Activated T-helper 1 cell treated with anti-CD3 and anti-CD28 coated beads, Interleukin-12 subunit alpha, Interleukin-12 subunit beta, Interleukin-2, Interleukin-4 antibody, amounts not matched to agents 30 ng/mL and 10 ng/mL and 1 ng/mL, durations not matched to agents 14 hours and 24 hours and 36 hours (primary cell): ENCODE results near the gene PIGZ. TPM values are rescaled to one million over a fixed set of nuclear protein-coding genes. Genes with fewer than 3 reads are reported as not detected.
"Not testable (repeated sequence)": the region's sequence is repeated elsewhere in the genome, so short reads cannot be mapped to it uniquely, and the experiment has no call there.

Experiments used
- DNase-seq: peaks from one replicate; pipeline ENCODE4 v3.0.0; 2021; ENCODE audit warnings: low spot score
- H3K27ac Mint-ChIP-seq: one replicate; pipeline ENCODE4 v1.8.0; 2021; ENCODE audit warnings: mild to moderate bottlenecking, mixed read lengths
- H3K27me3 Mint-ChIP-seq: one replicate; pipeline ENCODE4 v1.8.0; 2022; ENCODE audit warnings: mild to moderate bottlenecking, moderate library complexity, mixed read lengths; ENCODE audit not compliant: insufficient read depth
- H3K36me3 Mint-ChIP-seq: one replicate; pipeline ENCODE4 v1.8.0; 2021; ENCODE audit warnings: low read depth, mixed read lengths
- H3K4me1 Mint-ChIP-seq: one replicate; pipeline ENCODE4 v1.8.0; 2021; ENCODE audit warnings: low read depth, mixed read lengths
- H3K4me3 Mint-ChIP-seq: one replicate; pipeline ENCODE4 v1.8.0; 2021; ENCODE audit warnings: mild to moderate bottlenecking, moderate library complexity, mixed read lengths
- H3K9me3 Mint-ChIP-seq: one replicate; pipeline ENCODE4 v1.8.0; 2021; ENCODE audit warnings: mixed read lengths
- intact Hi-C: fragments of 100-400 bp; cut with micrococcal nuclease; formaldehyde crosslinking; loops from one replicate; pipeline ENCODE4 v1.15.1; 2024
- total RNA-seq: library from RNA; stranded (reverse); gene quantifications from 2 replicates; pipeline ENCODE4 v1.2.3, GENCODE V29; 2022

The PIGZ gene
- total RNA-seq, 1 donor from 2014 or later: 1.2 TPM

DNA sequence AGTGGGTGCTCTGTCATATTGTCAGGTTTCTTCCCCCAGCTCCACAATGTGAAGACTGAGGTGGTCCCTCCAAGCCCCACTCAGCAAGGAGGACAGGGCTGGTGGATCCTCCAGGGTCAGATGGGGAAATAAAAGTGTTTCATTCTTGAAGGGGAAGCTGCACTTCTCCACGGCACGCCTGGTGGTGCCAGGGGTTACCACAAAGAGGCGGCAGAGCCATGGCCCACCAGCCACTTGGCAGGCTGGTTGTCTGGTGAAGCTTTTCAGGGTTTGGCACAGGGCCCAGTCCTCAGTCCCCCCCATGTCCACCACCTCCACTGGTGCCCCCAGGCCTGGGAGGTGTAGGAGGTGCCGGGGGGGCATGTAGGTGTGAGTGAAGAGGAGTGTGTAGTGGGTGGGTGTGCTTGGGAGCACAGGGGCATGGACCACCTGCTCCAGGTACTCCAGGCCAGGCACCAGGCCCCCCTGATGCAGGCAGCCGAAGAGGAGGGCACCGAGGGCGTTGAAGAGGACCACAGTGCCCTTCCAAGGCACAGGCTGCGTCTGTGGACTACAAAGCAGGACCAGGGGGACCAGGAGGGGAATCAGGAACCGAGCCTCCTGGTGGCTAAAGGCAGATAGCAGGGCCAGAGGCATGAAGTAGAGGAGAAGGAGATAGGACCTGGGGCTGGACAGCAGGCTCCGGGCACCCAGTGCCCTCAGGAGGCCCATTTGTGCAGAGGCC lies 21.3 kb downstream of the PIGZ start:
- Mint-ChIP-seq H3K27me3 (peaks cover 2% of the 10 kb centered on the region), H3K4me3 (no peak overlapping the region), H3K36me3 (peaks cover 15% of the 10 kb centered on the region), H3K4me1 (peaks cover 22% of the 10 kb centered on the region), H3K27ac (no peak overlapping the region), H3K9me3 (no peaks in the 10 kb centered on the region)
- no peak for DNase-seq
- intact Hi-C loops: no loop called here

GRCh38 chr3:196944037-196944790 lies 24.4 kb downstream of the PIGZ start:
- intact Hi-C loops: loop anchor here (5.0 kb wide), 2 partner anchors 442 to 512 kb away; partner anchors contain the start of genes RNF168 and UBXN7
- H3K27me3 Mint-ChIP-seq, DNase-seq, H3K9me3 Mint-ChIP-seq: not testable (repeated sequence)
- Mint-ChIP-seq H3K36me3 (peaks cover 28% of the 10 kb centered on the region), H3K4me1 (peaks cover 39% of the 10 kb centered on the region), H3K4me3 (peak overlapping the region; percentile 100), H3K27ac (peak overlapping the region; percentile 40)

- Mint-ChIP-seq H3K4me1 (peaks cover 50% of the 10 kb centered on the region), H3K4me3 (peak overlapping the region; percentile 100), H3K9me3 (no peaks in the 10 kb centered on the region), H3K36me3 (peaks cover 38% of the 10 kb centered on the region), H3K27ac (peak overlapping the region; percentile 88), H3K27me3 (peaks cover 2% of the 10 kb centered on the region)
- no peak for DNase-seq
- intact Hi-C loops: loop anchor here (1.0 to 5.0 kb wide), 10 partner anchors 26 to 511 kb away; partner anchors contain the start of genes CEP19, FBXO45, PIGX and RNF168
Measured at GRCh38 chr3:196942915-196943277, 25.7 kb downstream of the PIGZ start.

DNA sequence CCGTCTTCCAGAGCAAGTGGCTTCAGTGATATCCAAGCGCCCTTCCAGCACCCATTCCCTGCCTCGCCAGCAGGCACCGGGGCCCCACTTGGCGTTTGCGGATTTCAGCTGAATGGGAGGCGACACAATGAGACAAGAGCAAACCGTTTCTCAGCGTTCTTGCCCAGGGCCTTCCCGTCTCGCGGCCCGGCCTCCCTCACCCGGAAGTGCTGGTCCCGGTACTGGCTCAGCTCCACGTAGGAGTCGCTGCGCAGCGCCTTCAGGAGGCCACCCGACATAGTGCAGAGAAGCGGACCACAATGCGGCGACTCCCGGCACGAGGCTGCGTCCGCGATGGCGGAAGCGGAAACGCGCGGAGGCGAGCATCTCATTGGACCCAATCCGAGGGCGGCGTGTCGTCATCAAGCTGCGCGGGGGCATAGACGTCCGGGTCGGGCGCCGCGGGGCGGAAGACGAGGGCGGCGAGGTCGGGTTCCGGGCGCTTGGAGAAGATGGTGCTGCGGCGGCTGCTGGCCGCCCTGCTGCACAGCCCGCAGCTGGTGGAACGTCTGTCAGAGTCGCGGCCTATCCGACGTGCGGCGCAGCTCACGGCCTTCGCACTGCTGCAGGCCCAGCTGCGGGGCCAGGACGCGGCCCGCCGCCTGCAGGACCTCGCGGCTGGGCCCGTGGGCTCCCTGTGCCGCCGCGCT lies 26.3 kb downstream of the PIGZ start, which contains the start of gene NCBP2:
Gene NCBP2, minus strand, starts transcription at position 303 of the 689 bp plus-strand sequence. Its CDS starts 25 bp downstream, at position 278.
- H3K27ac Mint-ChIP-seq: peak within 1 kb of the TSS; percentile 97
- H3K27me3 Mint-ChIP-seq: peaks cover 2% of the 10 kb centered on the region
- H3K4me1 Mint-ChIP-seq: peaks cover 55% of the 10 kb centered on the region
- H3K4me3 Mint-ChIP-seq: peak within 1 kb of the TSS; percentile 100
- intact Hi-C loops: loop anchor here (1.0 to 5.0 kb wide), 10 partner anchors 27 to 510 kb away; partner anchors contain the start of genes CEP19, FBXO45, PIGX and RNF168
- peak; percentile 100 for DNase-seq
- peaks cover 44% of the 10 kb centered on the region for H3K36me3 Mint-ChIP-seq
- no peaks in the 10 kb centered on the region for H3K9me3 Mint-ChIP-seq

DNA sequence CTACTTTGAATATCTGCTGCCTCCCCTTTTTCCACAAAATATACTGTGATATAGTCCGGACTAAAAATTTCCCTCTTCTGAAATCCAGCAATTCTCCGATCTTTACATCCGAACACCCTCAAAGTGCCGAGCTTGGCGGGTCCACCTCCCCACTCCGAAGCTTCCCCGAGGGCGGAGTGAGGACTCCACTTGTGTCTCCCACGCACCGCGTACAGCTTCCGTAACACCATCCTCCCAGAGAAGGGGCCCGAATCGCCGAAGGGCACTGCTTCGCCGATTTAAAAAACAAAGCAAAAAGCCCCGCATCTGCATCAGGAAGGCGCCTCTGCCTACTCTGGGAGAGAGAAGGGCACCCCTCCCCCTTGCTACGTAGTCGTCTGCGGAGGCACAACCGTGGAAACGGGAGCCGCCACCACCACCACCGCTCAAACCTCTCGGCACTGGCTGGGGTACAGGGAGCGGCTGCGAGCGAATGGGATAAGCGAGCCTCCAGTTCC lies 26.9 kb downstream of the PIGZ start:
- peak overlapping the region; percentile 97 for H3K27ac Mint-ChIP-seq
- H3K27me3 Mint-ChIP-seq: peaks cover 2% of the 10 kb centered on the region
- peaks cover 55% of the 10 kb centered on the region for H3K4me1 Mint-ChIP-seq
- peaks cover 50% of the 10 kb centered on the region for H3K36me3 Mint-ChIP-seq
- no peaks in the 10 kb centered on the region for H3K9me3 Mint-ChIP-seq
- peak; percentile 51 for DNase-seq
- peak overlapping the region; percentile 100 for H3K4me3 Mint-ChIP-seq
- intact Hi-C loops: loop anchor here (1.0 to 5.0 kb wide), 10 partner anchors 28 to 509 kb away; partner anchors contain the start of genes CEP19, FBXO45, PIGX and RNF168

GRCh38 chr3:196938576-196938975 lies 30.1 kb downstream of the PIGZ start:
- H3K9me3 Mint-ChIP-seq: no peaks in the 10 kb centered on the region
- no peak for DNase-seq
- intact Hi-C loops: no loop called here
- H3K36me3 Mint-ChIP-seq: peaks cover 65% of the 10 kb centered on the region
- no peak overlapping the region for H3K27ac Mint-ChIP-seq
- H3K27me3 Mint-ChIP-seq: peaks cover 2% of the 10 kb centered on the region
- H3K4me1 Mint-ChIP-seq: peaks cover 39% of the 10 kb centered on the region
- H3K4me3 Mint-ChIP-seq: peak overlapping the region; percentile 2

DNA sequence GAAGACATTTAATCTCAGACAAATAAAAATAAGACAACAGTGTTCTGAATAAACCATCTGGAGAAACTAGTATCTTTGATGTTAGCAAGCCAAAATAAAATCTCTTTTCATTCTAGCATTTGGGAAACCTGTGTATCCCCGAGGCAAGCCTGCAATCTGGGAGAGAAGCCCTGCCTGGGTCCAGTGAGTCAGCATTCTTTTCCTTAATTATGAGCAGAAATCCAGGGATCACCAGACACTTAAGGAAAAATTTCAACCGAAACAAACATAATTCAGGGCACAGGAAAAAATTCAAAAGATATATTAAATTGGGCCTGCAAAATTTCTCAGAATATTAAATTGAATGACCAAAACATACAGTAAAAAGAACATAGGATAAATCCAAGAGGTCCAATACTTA lies 30.5 kb downstream of the PIGZ start:
- DNase-seq: no peak
- Mint-ChIP-seq H3K36me3 (peaks cover 63% of the 10 kb centered on the region), H3K9me3 (no peaks in the 10 kb centered on the region), H3K27ac (no peak overlapping the region), H3K4me3 (no peak overlapping the region), H3K27me3 (peaks cover 2% of the 10 kb centered on the region), H3K4me1 (peaks cover 35% of the 10 kb centered on the region)
- intact Hi-C loops: no loop called here

DNA sequence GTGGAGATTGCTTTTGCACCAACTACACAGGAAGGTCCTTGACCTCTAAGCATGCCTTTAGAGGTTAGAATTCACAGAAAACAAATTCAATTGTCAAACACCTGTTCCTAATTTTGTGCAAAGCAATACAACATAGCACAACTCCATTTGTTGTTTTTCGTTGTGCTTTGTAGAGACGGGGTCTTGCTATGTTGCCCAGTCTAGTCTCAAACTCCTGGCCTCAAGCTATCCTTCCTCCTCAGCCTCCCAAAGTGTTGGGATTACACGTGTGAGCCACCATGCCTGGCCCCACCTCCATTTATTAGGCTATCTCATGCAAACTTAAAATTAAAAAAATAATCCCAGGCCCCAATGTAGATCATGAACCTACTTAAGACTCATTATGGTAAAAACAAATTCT lies 32.3 kb downstream of the PIGZ start:
- Mint-ChIP-seq H3K27me3 (no peaks in the 10 kb centered on the region), H3K9me3 (no peaks in the 10 kb centered on the region), H3K36me3 (peaks cover 64% of the 10 kb centered on the region), H3K27ac (peak overlapping the region; percentile 44), H3K4me1 (peaks cover 26% of the 10 kb centered on the region), H3K4me3 (no peak overlapping the region)
- no peak for DNase-seq
- intact Hi-C loops: no loop called here

DNA sequence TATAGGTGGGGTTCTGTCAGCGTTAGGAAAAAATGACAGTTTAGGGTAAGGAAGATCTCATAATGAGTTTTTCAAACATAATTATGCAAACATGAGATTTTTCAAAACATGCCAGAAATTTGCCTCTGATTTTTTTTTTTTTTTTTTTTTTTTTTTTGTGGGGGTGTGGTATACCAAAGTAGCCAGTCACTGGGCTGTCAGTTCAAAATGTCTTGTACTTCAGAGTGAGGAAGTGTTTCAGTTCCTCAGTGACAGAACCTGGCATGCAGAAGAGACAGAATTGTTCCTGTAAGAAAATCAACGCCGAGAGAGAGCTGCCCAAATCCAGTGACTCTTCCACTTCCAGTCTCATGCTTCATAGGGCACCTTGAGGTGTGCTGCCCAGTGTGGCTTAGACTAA lies 36.0 kb downstream of the PIGZ start:
- Mint-ChIP-seq H3K4me1 (peaks cover 2% of the 10 kb centered on the region), H3K27me3 (no peaks in the 10 kb centered on the region), H3K36me3 (peaks cover 56% of the 10 kb centered on the region), H3K9me3 (no peaks in the 10 kb centered on the region), H3K27ac (no peak overlapping the region), H3K4me3 (no peak overlapping the region)
- intact Hi-C loops: no loop called here
- no peak for DNase-seq

GRCh38 chr3:196931828-196932587 lies 36.6 kb downstream of the PIGZ start:
- H3K4me3 Mint-ChIP-seq: no peak overlapping the region
- no peak for DNase-seq
- peaks cover 52% of the 10 kb centered on the region for H3K36me3 Mint-ChIP-seq
- H3K27ac Mint-ChIP-seq: no peak overlapping the region
- H3K27me3 Mint-ChIP-seq: no peaks in the 10 kb centered on the region
- intact Hi-C loops: no loop called here
- no peaks in the 10 kb centered on the region for H3K4me1 Mint-ChIP-seq
- no peaks in the 10 kb centered on the region for H3K9me3 Mint-ChIP-seq

DNA sequence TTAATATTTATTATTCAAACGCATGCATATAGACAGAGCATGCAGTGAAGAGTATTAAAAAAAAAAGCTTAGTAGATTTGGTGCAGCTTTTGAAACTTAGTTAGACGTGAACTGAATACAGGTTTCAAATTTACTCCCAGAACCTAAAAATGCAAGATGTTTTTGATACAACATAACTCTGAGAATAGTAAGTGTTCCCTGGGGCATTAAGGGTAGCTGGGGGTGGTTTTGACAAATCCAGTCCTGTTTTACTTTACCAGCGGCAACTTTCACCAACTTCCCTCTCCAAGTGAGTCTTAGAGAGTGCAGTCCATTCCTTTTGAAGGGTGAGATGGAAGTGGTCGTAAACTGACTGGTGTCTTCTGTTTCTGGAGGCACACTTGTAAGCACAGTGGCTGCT lies 37.5 kb downstream of the PIGZ start:
- Mint-ChIP-seq H3K27me3 (no peaks in the 10 kb centered on the region), H3K4me1 (no peaks in the 10 kb centered on the region), H3K36me3 (peaks cover 43% of the 10 kb centered on the region), H3K27ac (no peak overlapping the region), H3K9me3 (no peaks in the 10 kb centered on the region), H3K4me3 (no peak overlapping the region)
- intact Hi-C loops: no loop called here
- DNase-seq: no peak
